Peyer's patch (tissue), 4 donors: ENCODE results near the gene SOX13. TPM values are rescaled to one million over a fixed set of nuclear protein-coding genes. Genes with fewer than 3 reads are reported as not detected.

Source experiments
- DNase-seq, 3 donors: peaks; one replicate each; pipeline ENCODE4 v3.0.0-alpha.2; 2017 to 2019
- H3K27ac ChIP-seq, 4 donors: fragments of 200-600 bp; sonication (generic); one replicate each; pipeline ENCODE4 v1.5.1; 2016 to 2019
- H3K27me3 ChIP-seq, 2 donors: fragments of 200-600 bp; sonication (generic); one replicate each; pipeline ENCODE4 v1.5.1; 2019
- H3K36me3 ChIP-seq, 3 donors: fragments of 200-600 bp; sonication (generic); one replicate each; pipeline ENCODE4 v1.5.1; 2016 to 2019
- H3K4me1 ChIP-seq, 4 donors: fragments of 200-600 bp; sonication (generic); one replicate each; pipeline ENCODE4 v1.5.1; 2016 to 2019
- H3K4me3 ChIP-seq, 4 donors: fragments of 200-600 bp; sonication (generic); 1 replicate in 3 of 4; 2 replicates in 1 of 4; pipeline ENCODE4 v1.5.1; 2016 to 2019; ENCODE audit warnings: mild to moderate bottlenecking in 1 of 4
- H3K9me3 ChIP-seq, 4 donors: fragments of 200-600 bp; sonication (generic); one replicate each; pipeline ENCODE4 v1.5.1; 2016 to 2019; ENCODE audit warnings: mild to moderate bottlenecking in 1 of 4
- POLR2A ChIP-seq, 2 donors: fragments of 450-650 bp; IDR thresholded peaks; one replicate each; pipeline ENCODE4 v1.5.1; 2017; ENCODE audit warnings: antibody characterized with exemption in 2 of 2, mild to moderate bottlenecking in 2 of 2, moderate library complexity in 2 of 2
- total RNA-seq, 4 donors: library from RNA; depleted of rRNA; stranded (reverse); fragments of >200 nt; gene quantifications; one replicate each; pipeline ENCODE4 v1.1.0, GENCODE V29; 2016
- TF ChIP-seq, protein P1 (sequence below), 6 experiments: fragments of 450-650 bp in 4 of 6; fragments of 200-600 bp in 2 of 6; sonication (generic) in 1 of 6; IDR thresholded peaks; one replicate each; pipeline ENCODE4 v1.5.1; 2017 to 2019; ENCODE audit warnings: antibody characterized with exemption in 6 of 6, mild to moderate bottlenecking in 3 of 6, moderate library complexity in 1 of 6

The SOX13 gene
- total RNA-seq, 4 donors from 2014 or later, result 42.1 to 80.3 (median 59.0) TPM

DNA sequence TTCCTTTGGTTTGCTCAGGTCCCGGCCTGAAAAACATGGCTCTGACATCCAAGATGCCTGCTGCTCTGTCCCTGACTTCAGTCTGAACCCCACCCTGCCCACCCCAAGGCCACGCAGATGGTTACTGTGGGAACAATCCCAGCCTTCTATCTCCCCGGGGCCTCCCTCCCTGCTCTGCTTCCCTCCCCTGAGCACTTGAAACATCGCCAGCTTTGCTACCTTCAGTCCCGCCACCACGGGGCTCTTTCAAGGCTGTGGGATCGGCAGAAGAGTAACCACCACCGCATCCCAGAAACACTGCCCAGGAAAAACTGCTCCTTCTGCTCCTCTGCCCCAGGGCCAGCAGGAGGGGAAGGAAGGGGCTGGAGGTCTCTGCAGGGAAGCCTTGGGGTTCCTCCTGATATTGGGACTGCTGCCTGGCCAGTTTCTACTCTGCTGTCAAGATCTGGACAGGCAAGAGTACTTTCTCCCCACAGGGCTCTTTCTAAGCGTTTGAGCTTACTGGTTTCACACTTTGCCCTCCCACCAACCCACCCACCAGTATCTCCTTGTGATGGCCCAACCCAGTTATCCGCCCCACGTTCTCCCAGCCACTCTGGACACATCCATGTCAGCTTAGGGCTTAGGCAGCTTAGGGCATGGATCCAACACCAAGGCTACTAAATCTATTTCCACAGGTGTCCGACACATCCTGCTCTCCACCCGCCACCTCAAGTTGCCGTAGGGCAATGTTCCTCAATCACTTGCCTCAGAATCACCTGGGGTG is 70.5 kb downstream of the SOX13 start:
- H3K4me3 ChIP-seq, result no peak overlapping the region
- no peaks in the 10 kb centered on the region for H3K36me3 ChIP-seq

DNA sequence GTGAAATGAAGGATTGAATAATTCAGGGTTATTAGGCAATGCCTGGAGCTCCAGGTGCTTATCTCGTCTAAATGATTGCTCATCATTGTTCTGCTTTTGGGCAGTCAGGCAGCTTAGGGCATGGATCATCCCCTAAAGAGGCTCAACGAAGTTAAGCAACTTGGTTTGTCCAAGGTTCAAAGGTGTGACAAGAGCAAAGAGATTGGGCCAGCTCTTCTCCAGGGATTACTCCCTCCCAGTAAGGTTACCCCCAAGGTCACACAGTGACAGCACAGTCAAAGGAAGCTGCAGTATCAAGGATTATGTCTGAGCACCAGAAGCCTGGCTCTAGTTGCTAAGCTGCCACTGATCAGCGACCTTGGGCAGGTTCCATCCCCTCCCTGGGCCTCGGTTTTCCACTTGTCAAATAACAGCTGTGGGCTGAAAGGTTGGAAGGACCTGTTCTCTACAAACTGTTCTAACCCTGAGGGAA is 72.2 kb downstream of the SOX13 start:
- Histone ChIP-seq H3K36me3 (no peaks in the 10 kb centered on the region), H3K27ac (no peak overlapping the region), H3K4me1 (peaks cover 0 to 16% (median 0%) of the 10 kb centered on the region in 4 donors), H3K9me3 (no peaks in the 10 kb centered on the region), H3K4me3 (no peak overlapping the region), H3K27me3 (no peaks in the 10 kb centered on the region)
- DNase-seq, result peak in 1 of 3 donors; percentile 11
- TF ChIP-seq, protein P1, sequence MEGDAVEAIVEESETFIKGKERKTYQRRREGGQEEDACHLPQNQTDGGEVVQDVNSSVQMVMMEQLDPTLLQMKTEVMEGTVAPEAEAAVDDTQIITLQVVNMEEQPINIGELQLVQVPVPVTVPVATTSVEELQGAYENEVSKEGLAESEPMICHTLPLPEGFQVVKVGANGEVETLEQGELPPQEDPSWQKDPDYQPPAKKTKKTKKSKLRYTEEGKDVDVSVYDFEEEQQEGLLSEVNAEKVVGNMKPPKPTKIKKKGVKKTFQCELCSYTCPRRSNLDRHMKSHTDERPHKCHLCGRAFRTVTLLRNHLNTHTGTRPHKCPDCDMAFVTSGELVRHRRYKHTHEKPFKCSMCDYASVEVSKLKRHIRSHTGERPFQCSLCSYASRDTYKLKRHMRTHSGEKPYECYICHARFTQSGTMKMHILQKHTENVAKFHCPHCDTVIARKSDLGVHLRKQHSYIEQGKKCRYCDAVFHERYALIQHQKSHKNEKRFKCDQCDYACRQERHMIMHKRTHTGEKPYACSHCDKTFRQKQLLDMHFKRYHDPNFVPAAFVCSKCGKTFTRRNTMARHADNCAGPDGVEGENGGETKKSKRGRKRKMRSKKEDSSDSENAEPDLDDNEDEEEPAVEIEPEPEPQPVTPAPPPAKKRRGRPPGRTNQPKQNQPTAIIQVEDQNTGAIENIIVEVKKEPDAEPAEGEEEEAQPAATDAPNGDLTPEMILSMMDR (IDR thresholded peaks at IDR 0.05), result no peak
- no peak for TF ChIP-seq POLR2A (IDR thresholded peaks at IDR 0.05)

More for the DNA sequence above, 70.5 kb downstream of the SOX13 start:
- Histone ChIP-seq H3K27me3 (no peaks in the 10 kb centered on the region), H3K4me1 (peaks cover 0 to 16% (median 0%) of the 10 kb centered on the region in 4 donors), H3K9me3 (no peaks in the 10 kb centered on the region), H3K27ac (no peak overlapping the region)
- no peak for DNase-seq
- TF ChIP-seq, protein P1 (IDR thresholded peaks at IDR 0.05), result no peak
- TF ChIP-seq POLR2A (IDR thresholded peaks at IDR 0.05), result no peak

DNA sequence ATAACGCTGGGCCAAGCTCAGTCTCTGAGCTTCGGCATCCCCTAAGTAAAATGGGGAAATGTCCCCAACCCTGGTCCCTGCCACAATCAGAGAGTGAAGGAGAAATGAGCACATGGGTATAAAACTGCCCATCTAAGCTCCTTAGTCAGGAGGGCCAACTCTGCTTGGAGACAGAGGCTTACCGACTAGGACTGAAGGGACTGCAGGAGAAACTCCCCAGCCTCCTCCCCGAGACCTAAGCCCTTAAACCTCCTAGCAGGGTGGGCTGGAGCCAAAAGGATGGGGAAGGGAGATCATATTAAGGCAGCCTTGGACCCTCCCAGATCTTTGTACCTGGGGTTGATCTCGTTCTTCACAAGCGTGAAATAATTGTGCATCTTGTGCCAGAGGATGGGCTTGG is 73.4 kb downstream of the SOX13 start:
- H3K4me1 ChIP-seq, result peaks cover 0 to 16% (median 2%) of the 10 kb centered on the region in 4 donors

DNA sequence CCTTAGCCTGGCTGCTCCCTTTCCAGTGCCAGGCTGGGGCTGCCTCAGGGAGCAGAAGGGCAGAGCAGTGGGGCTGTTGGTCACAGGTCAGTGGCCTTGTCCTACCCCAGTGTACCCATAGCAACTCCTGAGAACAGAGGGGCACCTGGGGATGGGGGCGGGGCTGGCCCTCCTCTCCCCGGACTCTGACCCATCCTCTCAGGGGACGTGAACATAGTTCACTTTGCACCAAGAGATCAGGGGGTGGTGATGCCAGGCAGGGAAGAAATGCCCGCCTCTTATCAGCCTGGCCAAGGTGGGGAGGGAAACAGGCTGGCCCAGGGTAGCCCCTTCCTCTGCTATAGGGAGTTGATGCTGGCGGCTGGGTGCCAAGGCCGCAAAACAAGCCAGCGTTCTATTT is 74.0 kb downstream of the SOX13 start:
- H3K36me3 ChIP-seq, result no peaks in the 10 kb centered on the region
- peak in 2 of 3 donors; percentile 59 to 66 for DNase-seq
- no peak overlapping the region for H3K4me3 ChIP-seq
- no peaks in the 10 kb centered on the region for H3K27me3 ChIP-seq
- peaks cover 0 to 16% (median 4%) of the 10 kb centered on the region in 4 donors for H3K4me1 ChIP-seq
- peak overlapping the region in 1 of 4 donors; percentile 43 for H3K27ac ChIP-seq
- H3K9me3 ChIP-seq, result no peaks in the 10 kb centered on the region
- TF ChIP-seq, protein P1 (IDR thresholded peaks at IDR 0.05), result no peak
- no peak for TF ChIP-seq POLR2A (IDR thresholded peaks at IDR 0.05)

More for the DNA sequence above, 73.4 kb downstream of the SOX13 start:
- peak in 1 of 3 donors; percentile 15 for DNase-seq
- no peak for TF ChIP-seq POLR2A (IDR thresholded peaks at IDR 0.05)
- TF ChIP-seq, protein P1 (IDR thresholded peaks at IDR 0.05), result no peak
- no peaks in the 10 kb centered on the region for H3K36me3 ChIP-seq
- H3K9me3 ChIP-seq, result no peaks in the 10 kb centered on the region
- no peak overlapping the region for H3K27ac ChIP-seq
- no peaks in the 10 kb centered on the region for H3K27me3 ChIP-seq
- H3K4me3 ChIP-seq, result no peak overlapping the region

DNA sequence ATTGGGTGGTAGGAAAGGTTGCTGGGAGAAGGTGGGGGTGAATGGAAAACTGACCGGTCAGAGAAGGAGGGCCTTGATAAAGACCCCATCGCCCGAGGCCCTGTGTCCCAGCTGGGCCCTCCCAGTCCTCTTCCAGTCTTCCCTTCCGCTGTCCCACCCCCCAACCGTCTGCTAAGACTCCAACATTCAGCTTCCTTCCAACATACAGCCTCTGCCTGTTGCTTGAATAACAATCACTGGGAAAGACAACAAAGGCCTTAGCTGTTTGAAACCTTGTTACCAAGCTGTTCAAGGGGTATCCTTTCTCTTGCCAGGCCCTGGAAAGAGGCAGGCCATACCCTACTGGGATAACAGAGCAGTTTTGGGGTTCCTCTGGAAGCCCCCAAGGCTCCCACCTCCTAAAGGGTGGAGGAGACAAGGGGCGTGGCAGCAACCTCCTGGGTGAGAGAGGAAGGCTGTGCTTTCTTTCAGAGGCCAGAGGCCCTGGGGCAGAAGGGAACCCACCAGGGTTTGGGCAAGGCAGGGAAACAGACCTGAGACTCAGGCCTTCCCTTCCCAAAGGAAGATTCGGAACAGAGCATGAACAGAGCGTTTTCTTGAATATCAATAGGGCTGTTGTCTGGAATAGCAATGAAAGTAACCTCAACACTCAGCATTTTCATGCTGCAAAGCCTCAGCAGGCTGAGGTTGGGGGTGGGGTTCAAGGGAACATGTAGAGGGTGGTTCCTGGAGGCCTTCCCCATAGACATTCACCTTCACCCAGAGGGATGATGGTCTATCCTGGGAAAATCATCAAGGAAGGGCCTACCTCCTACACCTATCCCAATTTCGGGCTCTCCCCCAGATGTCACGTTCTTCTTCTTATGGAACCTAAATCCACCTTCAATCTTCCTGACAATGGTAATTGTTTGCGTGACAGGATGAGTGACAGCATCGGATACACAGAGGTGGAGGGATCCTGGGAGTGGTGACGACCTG is 74.8 kb downstream of the SOX13 start:
- peak overlapping the region in 1 of 4 donors; percentile 43 for H3K27ac ChIP-seq
- H3K4me1 ChIP-seq, result peaks cover 0 to 23% (median 7%) of the 10 kb centered on the region in 4 donors
- no peak overlapping the region for H3K4me3 ChIP-seq
- no peaks in the 10 kb centered on the region for H3K36me3 ChIP-seq
- DNase-seq, result peak in 1 of 3 donors; percentile 18
- H3K9me3 ChIP-seq, result no peaks in the 10 kb centered on the region
- no peaks in the 10 kb centered on the region for H3K27me3 ChIP-seq
- TF ChIP-seq, protein P1 (IDR thresholded peaks at IDR 0.05), result no peak
- no peak for TF ChIP-seq POLR2A (IDR thresholded peaks at IDR 0.05)
